ENCODE data around the gene CCDC117. TPM values are rescaled to one million over a fixed set of nuclear protein-coding genes. Genes with fewer than 3 reads are reported as not detected.
A peak's percentile ranks its signal among the peaks of the same experiment; 100 is the strongest.

Gene CCDC117
- total RNA-seq, 6 donors from 2014 or later: 13.2 to 32.5 (median 20.8) TPM

GRCh38 chr22:28826921-28827320 is 54.4 kb downstream of the CCDC117 start:
- peaks cover 0 to 4% (median 0%) of the 10 kb centered on the region in 4 donors for H3K36me3 ChIP-seq

DNA sequence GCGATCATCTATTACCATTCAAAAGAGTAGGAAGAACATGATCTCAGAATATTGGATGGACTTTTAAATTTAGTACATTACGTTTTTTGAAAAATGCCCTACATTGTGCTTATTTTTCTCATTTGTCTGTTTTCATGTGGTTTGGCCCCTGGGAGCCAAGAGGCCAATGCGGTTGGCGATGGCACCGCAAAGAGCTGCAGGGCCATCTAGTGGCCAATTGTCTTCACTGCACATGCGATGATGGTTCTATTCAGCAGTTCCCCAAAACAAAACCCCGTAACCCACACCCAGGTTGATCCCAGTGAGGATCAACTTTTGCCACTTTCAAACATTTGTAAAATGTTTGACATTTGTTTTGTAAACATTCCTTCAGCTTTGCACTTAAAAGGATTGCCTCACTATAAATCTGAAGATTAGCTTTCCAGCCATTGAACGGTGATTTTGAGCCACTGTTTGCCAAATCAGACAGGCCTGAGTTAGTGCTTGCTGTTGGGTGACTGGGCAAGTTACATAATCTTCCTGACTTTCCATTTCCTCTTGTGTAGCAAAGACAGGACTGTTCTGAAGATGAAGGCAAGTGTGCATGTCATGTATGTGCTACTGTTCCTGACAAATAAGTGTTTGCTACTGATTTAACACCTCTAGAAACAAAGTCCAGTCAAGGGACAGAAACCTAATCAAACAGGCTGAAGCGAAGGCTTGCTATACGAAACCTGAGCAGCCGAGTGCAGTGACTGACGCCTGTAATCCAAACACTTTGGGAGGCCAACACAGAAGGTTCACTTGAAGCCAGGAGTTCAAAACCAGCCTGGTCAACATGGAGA is 57.1 kb downstream of the CCDC117 start:
- Histone ChIP-seq H3K27me3 (no peaks in the 10 kb centered on the region), H3K36me3 (no peaks in the 10 kb centered on the region), H3K27ac (peak overlapping the region in 1 of 4 donors; percentile 48), H3K4me3 (no peak overlapping the region), H3K9me3 (no peaks in the 10 kb centered on the region), H3K4me1 (peaks cover 0 to 11% (median 5%) of the 10 kb centered on the region in 4 donors)
- ATAC-seq (ENCODE audit: low FRiP score in 2 of 2) (peak; percentile 92 to 96), DNase-seq (peak in 1 of 2 donors; percentile 85)
- peak in 1 of 4 donors; percentile 15 for TF ChIP-seq POLR2A (IDR thresholded peaks at IDR 0.05)
- TF ChIP-seq POLR2AphosphoS5 (IDR thresholded peaks at IDR 0.05): no peak
- TF ChIP-seq EP300 (IDR thresholded peaks at IDR 0.05): peak in 1 of 4 donors; percentile 5
- TF ChIP-seq, protein P1, sequence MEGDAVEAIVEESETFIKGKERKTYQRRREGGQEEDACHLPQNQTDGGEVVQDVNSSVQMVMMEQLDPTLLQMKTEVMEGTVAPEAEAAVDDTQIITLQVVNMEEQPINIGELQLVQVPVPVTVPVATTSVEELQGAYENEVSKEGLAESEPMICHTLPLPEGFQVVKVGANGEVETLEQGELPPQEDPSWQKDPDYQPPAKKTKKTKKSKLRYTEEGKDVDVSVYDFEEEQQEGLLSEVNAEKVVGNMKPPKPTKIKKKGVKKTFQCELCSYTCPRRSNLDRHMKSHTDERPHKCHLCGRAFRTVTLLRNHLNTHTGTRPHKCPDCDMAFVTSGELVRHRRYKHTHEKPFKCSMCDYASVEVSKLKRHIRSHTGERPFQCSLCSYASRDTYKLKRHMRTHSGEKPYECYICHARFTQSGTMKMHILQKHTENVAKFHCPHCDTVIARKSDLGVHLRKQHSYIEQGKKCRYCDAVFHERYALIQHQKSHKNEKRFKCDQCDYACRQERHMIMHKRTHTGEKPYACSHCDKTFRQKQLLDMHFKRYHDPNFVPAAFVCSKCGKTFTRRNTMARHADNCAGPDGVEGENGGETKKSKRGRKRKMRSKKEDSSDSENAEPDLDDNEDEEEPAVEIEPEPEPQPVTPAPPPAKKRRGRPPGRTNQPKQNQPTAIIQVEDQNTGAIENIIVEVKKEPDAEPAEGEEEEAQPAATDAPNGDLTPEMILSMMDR (IDR thresholded peaks at IDR 0.05): peak; percentile 88 to 97 (median 94)
- WGBS, 2 donors: 33 to 36% methylated on average over 12 of the region's 12 CpGs

More at GRCh38 chr22:28826921-28827320, 54.4 kb downstream of the CCDC117 start:
- 77 to 96% methylated on average over 7 of the region's 7 CpGs for whole genome bisulfite sequencing, 2 donors
- no peaks in the 10 kb centered on the region for H3K27me3 ChIP-seq
- H3K4me3 ChIP-seq: no peak overlapping the region
- no peaks in the 10 kb centered on the region for H3K9me3 ChIP-seq
- no peak for DNase-seq
- peaks cover 0 to 22% (median 5%) of the 10 kb centered on the region in 4 donors for H3K4me1 ChIP-seq
- no peak for ATAC-seq (ENCODE audit: low FRiP score in 2 of 2)
- TF ChIP-seq, protein P1 (IDR thresholded peaks at IDR 0.05): no peak
- TF ChIP-seq POLR2A (IDR thresholded peaks at IDR 0.05): no peak
- TF ChIP-seq POLR2AphosphoS5 (IDR thresholded peaks at IDR 0.05): no peak
- no peak for TF ChIP-seq EP300 (IDR thresholded peaks at IDR 0.05)
- H3K27ac ChIP-seq: no peak overlapping the region

DNA sequence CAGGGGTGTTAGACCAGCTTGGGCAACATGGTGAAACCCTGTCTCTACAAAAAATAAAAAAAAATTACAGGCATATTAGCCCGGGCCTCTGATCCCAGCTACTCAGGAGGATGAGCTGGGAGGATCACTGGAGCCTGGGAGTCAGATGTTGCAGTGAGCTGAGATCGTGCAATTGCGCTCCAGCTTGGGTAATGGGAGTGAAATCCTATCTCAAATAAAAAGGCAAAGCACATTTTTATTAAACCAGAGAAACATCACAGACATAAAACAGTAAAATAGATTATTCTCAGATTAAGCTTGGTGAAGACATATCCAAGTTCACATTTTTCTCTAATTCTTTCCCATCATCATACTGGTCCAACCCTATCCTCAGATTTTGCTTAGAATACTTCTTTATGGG is 57.9 kb downstream of the CCDC117 start:
- Histone ChIP-seq H3K4me1 (peaks cover 0 to 11% (median 5%) of the 10 kb centered on the region in 4 donors), H3K36me3 (no peaks in the 10 kb centered on the region), H3K4me3 (no peak overlapping the region), H3K9me3 (no peaks in the 10 kb centered on the region), H3K27me3 (no peaks in the 10 kb centered on the region), H3K27ac (peak overlapping the region in 1 of 4 donors; percentile 48)
- TF ChIP-seq POLR2A (IDR thresholded peaks at IDR 0.05) (no peak), EP300 (IDR thresholded peaks at IDR 0.05) (no peak), POLR2AphosphoS5 (IDR thresholded peaks at IDR 0.05) (no peak)
- TF ChIP-seq, protein P1 (IDR thresholded peaks at IDR 0.05): no peak
- DNase-seq (no peak), ATAC-seq (ENCODE audit: low FRiP score in 2 of 2) (no peak)
- WGBS, 2 donors: 90 to 91% methylated on average over 3 of the region's 3 CpGs

DNA sequence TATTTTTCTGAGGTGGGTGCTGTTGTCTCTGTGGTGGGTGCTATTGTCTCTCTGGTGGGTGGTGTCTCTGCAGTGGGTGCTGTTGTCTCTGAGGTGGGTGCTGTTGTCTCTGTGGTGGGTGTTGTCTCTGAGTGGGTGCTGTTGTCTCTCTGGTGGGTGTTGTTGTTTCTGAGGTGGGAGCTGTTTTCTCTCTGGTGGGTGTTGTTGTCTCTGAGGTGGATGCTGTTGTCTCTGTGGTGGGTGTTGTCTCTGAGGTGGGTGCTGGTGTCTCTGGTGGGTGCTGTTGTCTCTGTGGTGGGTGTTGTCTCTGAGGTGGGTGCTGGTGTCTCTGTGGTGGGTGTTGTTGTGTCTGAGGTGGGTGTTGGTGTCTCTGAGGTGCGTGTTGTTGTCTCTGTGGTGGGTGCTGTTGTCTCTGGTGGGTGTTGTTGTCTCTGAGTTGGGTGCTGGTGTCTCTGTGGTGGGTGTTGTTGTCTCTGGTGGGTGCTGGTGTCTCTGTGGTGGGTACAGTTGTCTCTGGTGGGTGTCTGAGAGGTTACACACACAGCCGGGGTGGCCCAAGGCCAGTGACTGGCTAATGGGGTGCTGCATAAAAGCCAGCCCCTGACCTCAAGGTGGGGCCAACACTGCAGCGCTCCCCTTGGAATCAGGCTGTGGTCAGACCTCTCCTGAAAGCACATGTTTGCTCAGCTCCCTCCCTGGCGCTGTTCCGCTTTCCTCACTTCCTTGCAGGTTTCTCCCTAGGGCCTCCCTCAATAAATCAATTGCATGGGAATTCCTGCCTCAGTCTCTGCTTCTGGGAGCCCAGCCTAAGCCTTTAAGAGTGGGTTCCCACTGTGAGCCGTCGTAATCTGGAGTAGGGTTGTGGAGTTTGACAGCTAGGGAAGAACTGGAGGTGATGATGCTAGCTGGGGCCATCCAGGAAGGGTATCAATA is 58.9 kb downstream of the CCDC117 start:
- H3K27ac ChIP-seq: no peak overlapping the region
- no peak for ATAC-seq (ENCODE audit: low FRiP score in 2 of 2)

More for the DNA sequence above, 58.9 kb downstream of the CCDC117 start:
- Histone ChIP-seq H3K27me3 (no peaks in the 10 kb centered on the region), H3K4me1 (peaks cover 0 to 11% (median 5%) of the 10 kb centered on the region in 4 donors), H3K9me3 (no peaks in the 10 kb centered on the region), H3K4me3 (no peak overlapping the region), H3K36me3 (no peaks in the 10 kb centered on the region)
- TF ChIP-seq, protein P1 (IDR thresholded peaks at IDR 0.05): no peak
- no peak for TF ChIP-seq POLR2A (IDR thresholded peaks at IDR 0.05)
- no peak for TF ChIP-seq POLR2AphosphoS5 (IDR thresholded peaks at IDR 0.05)
- TF ChIP-seq EP300 (IDR thresholded peaks at IDR 0.05): no peak
- DNase-seq: no peak
- WGBS, 2 donors: 65 to 96% methylated on average over 5 to 6 of the region's 7 CpGs
